ENCODE measurements around the gene MAP1LC3B.

Gene MAP1LC3B

DNA sequence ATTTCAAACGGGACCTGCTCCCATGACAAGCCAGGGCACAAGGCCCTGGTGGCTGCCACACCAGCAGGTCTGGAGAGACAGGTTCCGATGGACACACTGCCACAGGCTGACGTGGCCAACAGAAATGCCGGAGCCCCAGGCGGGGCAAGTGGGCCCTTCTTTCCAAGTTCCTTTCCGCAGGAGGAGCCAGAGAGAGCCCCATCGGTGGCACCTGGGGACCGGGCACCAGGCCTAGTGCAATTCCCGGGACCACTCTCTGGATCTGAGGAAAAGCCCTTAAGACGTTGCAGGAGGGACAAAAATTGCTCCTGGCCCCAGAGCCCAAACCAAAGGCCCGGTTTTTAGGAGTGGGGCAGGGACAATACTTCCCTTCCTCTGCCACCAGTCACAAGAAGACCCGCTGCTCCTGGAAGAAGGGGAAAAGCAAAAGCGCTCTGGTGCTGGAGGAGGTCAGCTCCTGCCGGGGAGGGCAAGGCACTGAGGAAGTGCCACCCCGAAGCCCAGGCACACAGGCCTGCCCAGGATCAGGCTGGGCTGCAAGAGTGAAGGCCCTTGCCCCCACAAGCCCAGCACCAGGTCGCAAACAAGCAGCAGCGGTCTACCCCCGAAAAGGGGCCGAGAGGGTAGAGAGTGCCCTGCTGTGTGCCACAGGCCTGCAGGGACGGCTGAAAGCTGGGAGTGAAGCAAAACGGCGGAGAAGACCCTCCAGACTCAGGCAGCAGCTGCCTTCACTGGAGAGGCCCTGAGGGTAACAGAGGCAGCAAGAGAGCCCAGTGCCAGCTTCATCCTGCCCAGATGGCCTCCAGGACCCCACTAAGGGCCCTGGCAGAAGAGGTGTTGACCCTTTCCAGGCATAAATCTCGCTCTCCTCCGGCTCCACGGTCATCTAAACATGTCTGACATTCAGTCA is 29.1 kb downstream of the MAP1LC3B start:
- Histone ChIP-seq H3K79me1 (ENCODE audit: low read length) (no peaks in the 10 kb centered on the region), H3K36me3 (ENCODE audit: control insufficient read depth in 1 of 2, insufficient read depth in 2 of 2, low read length in 2 of 2) (peaks cover 27 to 41% of the 10 kb centered on the region in 2 experiments), H3K9ac (ENCODE audit: low read length) (no peak overlapping the region), H3K27me3 (ENCODE audit: insufficient read depth, low read length) (no peaks in the 10 kb centered on the region), H4K12ac (ENCODE audit: low read depth, low read length) (no peak overlapping the region), H3K4me2 (ENCODE audit: low read length) (no peak overlapping the region), H3K14ac (ENCODE audit: low read length) (no peak overlapping the region), H3K4me3 (ENCODE audit: low read depth, low read length) (no peak overlapping the region), H4K8ac (ENCODE audit: low read depth, low read length) (no peak overlapping the region), H3K23ac (ENCODE audit: low read length) (no peak overlapping the region), H2BK120ac (ENCODE audit: insufficient read depth, low read length, poor library complexity) (no peak overlapping the region), H4K91ac (ENCODE audit: low read depth, low read length) (no peak overlapping the region), H3K4me1 (ENCODE audit: control insufficient read depth in 1 of 2, insufficient read depth in 2 of 2, low read length in 2 of 2) (no peaks in the 10 kb centered on the region), H3K9me3 (ENCODE audit: insufficient read depth, low read depth, low read length) (no peaks in the 10 kb centered on the region), H3K27ac (ENCODE audit: low read depth, low read length) (no peak overlapping the region), H3K18ac (ENCODE audit: low read length) (no peak overlapping the region), H2BK12ac (ENCODE audit: low read length) (no peak overlapping the region), H2AFZ (ENCODE audit: insufficient read depth, low read length, poor library complexity) (no peak overlapping the region), H2AK5ac (ENCODE audit: low read length) (no peak overlapping the region), H3K4ac (ENCODE audit: low read depth, low read length) (no peak overlapping the region), H2BK5ac (ENCODE audit: low read depth, low read length, poor library complexity) (no peak overlapping the region), H3K79me2 (ENCODE audit: control insufficient read depth, insufficient read depth, low read length, poor library complexity) (no peaks in the 10 kb centered on the region)
- WGBS (ENCODE audit: extremely low coverage, insufficient coverage, insufficient read length): no CpG with 5 or more reads among the region's 25 CpGs
- DNase-seq: no peak

DNA sequence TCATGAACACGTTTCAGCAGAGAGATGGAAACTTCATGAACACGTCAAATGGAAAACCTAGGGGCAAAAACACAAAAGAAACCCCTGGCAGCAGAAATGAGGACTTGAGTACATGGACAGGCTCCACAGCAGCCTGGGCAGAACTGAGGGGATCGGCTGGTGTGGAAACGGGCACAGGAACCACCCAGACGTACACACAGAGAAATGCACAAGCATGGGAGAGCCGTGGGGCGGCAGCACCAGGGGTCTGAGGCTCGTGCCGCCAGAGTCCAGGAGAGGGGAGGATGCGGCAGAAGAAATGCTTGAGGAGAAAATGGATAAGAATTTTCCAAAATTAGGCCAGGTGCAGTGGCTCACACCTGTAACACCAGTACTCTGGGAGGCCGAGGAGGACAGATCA is 30.0 kb downstream of the MAP1LC3B start:
- no peak overlapping the region for H2AFZ ChIP-seq (ENCODE audit: insufficient read depth, low read length, poor library complexity)
- H3K4me1 ChIP-seq (ENCODE audit: control insufficient read depth in 1 of 2, insufficient read depth in 2 of 2, low read length in 2 of 2): no peaks in the 10 kb centered on the region
- no peak overlapping the region for H4K91ac ChIP-seq (ENCODE audit: low read depth, low read length)
- no peaks in the 10 kb centered on the region for H3K27me3 ChIP-seq (ENCODE audit: insufficient read depth, low read length)
- H4K8ac ChIP-seq (ENCODE audit: low read depth, low read length): no peak overlapping the region
- H3K4ac ChIP-seq (ENCODE audit: low read depth, low read length): no peak overlapping the region
- no peak overlapping the region for H2AK5ac ChIP-seq (ENCODE audit: low read length)
- no peak for DNase-seq
- no peak overlapping the region for H3K4me2 ChIP-seq (ENCODE audit: low read length)
- H3K23ac ChIP-seq (ENCODE audit: low read length): no peak overlapping the region
- H3K27ac ChIP-seq (ENCODE audit: low read depth, low read length): no peak overlapping the region
- no peaks in the 10 kb centered on the region for H3K79me1 ChIP-seq (ENCODE audit: low read length)
- H2BK120ac ChIP-seq (ENCODE audit: insufficient read depth, low read length, poor library complexity): no peak overlapping the region
- no peaks in the 10 kb centered on the region for H3K9me3 ChIP-seq (ENCODE audit: insufficient read depth, low read depth, low read length)
- no peak overlapping the region for H3K14ac ChIP-seq (ENCODE audit: low read length)
- no CpG with 5 or more reads among the region's 11 CpGs for WGBS (ENCODE audit: extremely low coverage, insufficient coverage, insufficient read length)
- H3K79me2 ChIP-seq (ENCODE audit: control insufficient read depth, insufficient read depth, low read length, poor library complexity): no peaks in the 10 kb centered on the region
- H3K4me3 ChIP-seq (ENCODE audit: low read depth, low read length): no peak overlapping the region
- peaks cover 23 to 42% of the 10 kb centered on the region in 2 experiments for H3K36me3 ChIP-seq (ENCODE audit: control insufficient read depth in 1 of 2, insufficient read depth in 2 of 2, low read length in 2 of 2)
- H3K18ac ChIP-seq (ENCODE audit: low read length): no peak overlapping the region
- H3K9ac ChIP-seq (ENCODE audit: low read length): no peak overlapping the region
- no peak overlapping the region for H4K12ac ChIP-seq (ENCODE audit: low read depth, low read length)
- no peak overlapping the region for H2BK12ac ChIP-seq (ENCODE audit: low read length)
- H2BK5ac ChIP-seq (ENCODE audit: low read depth, low read length, poor library complexity): no peak overlapping the region

DNA sequence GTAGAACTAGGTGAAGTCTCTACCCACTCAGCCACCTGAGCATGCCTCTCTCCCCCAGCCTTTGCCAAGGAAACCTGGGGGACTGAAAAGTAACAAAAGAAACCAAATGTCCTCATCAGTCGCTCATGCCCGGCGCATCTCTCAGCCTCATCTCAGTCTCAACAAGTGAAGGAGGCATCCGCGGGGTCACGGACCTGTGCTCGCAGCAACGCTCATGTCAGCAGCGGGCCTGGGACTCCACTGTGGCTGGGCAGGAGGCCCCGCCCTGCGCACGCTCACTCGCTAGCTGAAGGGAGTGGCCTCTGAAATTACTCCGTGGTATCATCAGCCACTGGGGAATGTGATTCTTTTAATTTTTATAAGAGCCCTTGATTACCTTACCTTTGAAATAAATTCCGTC is 31.3 kb downstream of the MAP1LC3B start:
- no peak overlapping the region for H2BK12ac ChIP-seq (ENCODE audit: low read length)
- H3K14ac ChIP-seq (ENCODE audit: low read length): no peak overlapping the region
- no CpG with 5 or more reads among the region's 15 CpGs for WGBS (ENCODE audit: extremely low coverage, insufficient coverage, insufficient read length)
- no peak overlapping the region for H3K9ac ChIP-seq (ENCODE audit: low read length)
- no peak overlapping the region for H3K4me2 ChIP-seq (ENCODE audit: low read length)
- H3K36me3 ChIP-seq (ENCODE audit: control insufficient read depth in 1 of 2, insufficient read depth in 2 of 2, low read length in 2 of 2): peaks cover 12 to 31% of the 10 kb centered on the region in 2 experiments
- no peak for DNase-seq
- no peaks in the 10 kb centered on the region for H3K27me3 ChIP-seq (ENCODE audit: insufficient read depth, low read length)
- no peak overlapping the region for H2BK120ac ChIP-seq (ENCODE audit: insufficient read depth, low read length, poor library complexity)
- H3K27ac ChIP-seq (ENCODE audit: low read depth, low read length): no peak overlapping the region
- H3K79me1 ChIP-seq (ENCODE audit: low read length): no peaks in the 10 kb centered on the region
- no peak overlapping the region for H3K23ac ChIP-seq (ENCODE audit: low read length)
- no peak overlapping the region for H3K18ac ChIP-seq (ENCODE audit: low read length)
- no peaks in the 10 kb centered on the region for H3K9me3 ChIP-seq (ENCODE audit: insufficient read depth, low read depth, low read length)
- H4K8ac ChIP-seq (ENCODE audit: low read depth, low read length): no peak overlapping the region
- no peaks in the 10 kb centered on the region for H3K79me2 ChIP-seq (ENCODE audit: control insufficient read depth, insufficient read depth, low read length, poor library complexity)
- no peaks in the 10 kb centered on the region for H3K4me1 ChIP-seq (ENCODE audit: control insufficient read depth in 1 of 2, insufficient read depth in 2 of 2, low read length in 2 of 2)
- H3K4ac ChIP-seq (ENCODE audit: low read depth, low read length): no peak overlapping the region
- H4K12ac ChIP-seq (ENCODE audit: low read depth, low read length): no peak overlapping the region
- no peak overlapping the region for H3K4me3 ChIP-seq (ENCODE audit: low read depth, low read length)
- no peak overlapping the region for H2AFZ ChIP-seq (ENCODE audit: insufficient read depth, low read length, poor library complexity)
- H2BK5ac ChIP-seq (ENCODE audit: low read depth, low read length, poor library complexity): no peak overlapping the region
- H4K91ac ChIP-seq (ENCODE audit: low read depth, low read length): no peak overlapping the region
- H2AK5ac ChIP-seq (ENCODE audit: low read length): no peak overlapping the region

DNA sequence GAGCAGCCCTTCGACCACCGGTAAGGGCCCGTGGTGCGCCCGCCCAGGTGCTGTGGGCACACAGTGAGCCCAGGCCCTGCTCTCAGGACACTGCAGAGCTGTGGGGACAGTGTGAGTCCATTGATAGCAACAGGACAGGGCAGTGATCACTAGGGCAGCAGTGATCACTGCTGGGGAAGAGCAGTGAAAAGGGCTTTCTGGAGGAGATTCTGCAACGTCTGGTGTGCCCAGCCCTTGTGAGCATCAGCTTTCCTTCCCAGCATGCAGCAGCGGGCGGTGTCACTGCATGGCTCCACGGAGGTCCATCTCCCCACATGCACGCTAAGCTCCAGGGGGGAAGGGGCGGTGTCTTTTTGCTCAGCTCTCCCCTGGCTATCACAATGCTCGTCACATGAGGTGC is 32.1 kb downstream of the MAP1LC3B start:
- H4K91ac ChIP-seq (ENCODE audit: low read depth, low read length): no peak overlapping the region
- H2AK5ac ChIP-seq (ENCODE audit: low read length): no peak overlapping the region
- H3K14ac ChIP-seq (ENCODE audit: low read length): no peak overlapping the region
- H3K4me3 ChIP-seq (ENCODE audit: low read depth, low read length): no peak overlapping the region
- H3K79me2 ChIP-seq (ENCODE audit: control insufficient read depth, insufficient read depth, low read length, poor library complexity): no peaks in the 10 kb centered on the region
- H3K9ac ChIP-seq (ENCODE audit: low read length): no peak overlapping the region
- no peak overlapping the region for H2AFZ ChIP-seq (ENCODE audit: insufficient read depth, low read length, poor library complexity)
- H3K23ac ChIP-seq (ENCODE audit: low read length): no peak overlapping the region
- no peak overlapping the region for H4K12ac ChIP-seq (ENCODE audit: low read depth, low read length)
- H3K9me3 ChIP-seq (ENCODE audit: insufficient read depth, low read depth, low read length): no peaks in the 10 kb centered on the region
- H3K4me1 ChIP-seq (ENCODE audit: control insufficient read depth in 1 of 2, insufficient read depth in 2 of 2, low read length in 2 of 2): no peaks in the 10 kb centered on the region
- no peak for DNase-seq
- no peak overlapping the region for H2BK5ac ChIP-seq (ENCODE audit: low read depth, low read length, poor library complexity)
- H3K27me3 ChIP-seq (ENCODE audit: insufficient read depth, low read length): no peaks in the 10 kb centered on the region
- H4K8ac ChIP-seq (ENCODE audit: low read depth, low read length): no peak overlapping the region
- H3K4ac ChIP-seq (ENCODE audit: low read depth, low read length): no peak overlapping the region
- H2BK12ac ChIP-seq (ENCODE audit: low read length): no peak overlapping the region
- no peak overlapping the region for H2BK120ac ChIP-seq (ENCODE audit: insufficient read depth, low read length, poor library complexity)
- H3K79me1 ChIP-seq (ENCODE audit: low read length): no peaks in the 10 kb centered on the region
- H3K18ac ChIP-seq (ENCODE audit: low read length): no peak overlapping the region
- peaks cover 13 to 31% of the 10 kb centered on the region in 2 experiments for H3K36me3 ChIP-seq (ENCODE audit: control insufficient read depth in 1 of 2, insufficient read depth in 2 of 2, low read length in 2 of 2)
- no CpG with 5 or more reads among the region's 12 CpGs for WGBS (ENCODE audit: extremely low coverage, insufficient coverage, insufficient read length)
- H3K27ac ChIP-seq (ENCODE audit: low read depth, low read length): no peak overlapping the region
- H3K4me2 ChIP-seq (ENCODE audit: low read length): no peak overlapping the region
